ENCODE measurements around the gene PEX26.

DNA sequence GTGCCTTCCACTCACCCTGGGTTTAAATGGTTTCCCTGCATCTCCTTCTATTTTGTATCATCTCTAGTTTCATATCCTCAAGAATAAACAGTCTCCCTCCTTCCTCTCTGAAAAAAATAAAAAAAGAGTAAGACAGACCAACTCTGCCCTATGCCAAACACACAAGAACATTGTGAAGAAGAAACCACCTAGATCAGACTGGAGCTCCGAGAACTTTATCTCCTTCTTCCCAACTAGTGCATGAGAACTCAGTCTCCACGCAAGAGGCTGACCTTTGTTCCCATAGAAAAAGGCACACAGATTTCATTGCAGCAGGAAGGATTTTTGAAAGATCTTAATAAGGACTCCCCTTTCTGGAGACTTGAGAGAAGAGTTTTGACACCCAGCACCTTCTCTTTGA, 8.7 kb upstream of the PEX26 start:
- TF ChIP-seq CTCF (optimal IDR thresholded peaks at IDR 0.05 in 1 of 3, IDR thresholded peaks at IDR 0.05 in 1 of 3, conservative IDR thresholded peaks at IDR 0.05 in 1 of 3; ENCODE audit: extremely low read depth in 1 of 3, insufficient read depth in 2 of 3, low read length in 3 of 3) (no peak), EZH2 (IDR thresholded peaks at IDR 0.05; ENCODE audit: low read length) (no peak)

Measured in keratinocyte (primary cell).